ENCODE results near the gene SFT2D3. TPM values are rescaled to one million over a fixed set of nuclear protein-coding genes. Genes with fewer than 3 reads are reported as not detected.
"Not testable (repeated sequence)": the region's sequence is repeated elsewhere in the genome, so short reads cannot be mapped to it uniquely, and the experiment has no call there.

Gene SFT2D3
- total RNA-seq, 1 experiment from 2014 or later = 8.7 TPM

DNA sequence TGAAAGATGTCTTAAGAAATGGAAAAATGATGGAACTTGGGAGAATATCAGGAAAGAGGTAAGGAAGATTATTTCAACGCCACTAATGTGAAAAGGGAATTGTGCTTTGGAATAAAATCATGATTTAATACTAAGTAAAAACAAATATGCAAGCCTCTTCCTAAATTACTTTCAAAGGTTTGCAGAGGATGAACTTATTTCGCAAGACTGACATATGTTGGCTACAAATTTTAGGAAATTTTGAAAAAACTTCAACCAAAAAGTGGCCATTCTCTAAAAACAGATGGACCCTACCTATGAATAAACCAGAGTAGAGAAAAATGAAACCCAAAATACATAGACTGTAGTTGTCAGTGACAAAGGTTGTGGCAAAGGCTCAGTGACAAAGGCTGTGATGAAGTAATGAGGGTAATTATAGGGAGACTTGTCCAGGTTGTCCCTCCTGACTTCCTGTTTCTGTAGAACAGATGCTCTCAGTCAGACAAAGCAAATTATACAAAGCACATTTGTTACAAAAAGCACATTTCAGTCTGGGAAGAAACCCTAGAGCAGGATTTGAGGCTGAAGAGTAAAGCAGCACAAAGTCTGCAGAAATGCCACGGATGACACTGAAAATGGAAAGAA lies 39.5 kb downstream of the SFT2D3 start:
- H3K4me3 ChIP-seq = no peak overlapping the region
- no peaks in the 10 kb centered on the region for H3K27me3 ChIP-seq
- DNase-seq = no peak
- no peaks in the 10 kb centered on the region for H3K9me3 ChIP-seq
- peaks cover 43% of the 10 kb centered on the region for H3K36me3 ChIP-seq

- Histone ChIP-seq H3K4me3 (no peak overlapping the region), H3K9me3 (no peaks in the 10 kb centered on the region), H3K27me3 (no peaks in the 10 kb centered on the region), H3K36me3 (peaks cover 37% of the 10 kb centered on the region)
- DNase-seq = no peak
These were observed 42.3 kb downstream of the SFT2D3 start for GRCh38 chr2:127743477-127744026.

DNA sequence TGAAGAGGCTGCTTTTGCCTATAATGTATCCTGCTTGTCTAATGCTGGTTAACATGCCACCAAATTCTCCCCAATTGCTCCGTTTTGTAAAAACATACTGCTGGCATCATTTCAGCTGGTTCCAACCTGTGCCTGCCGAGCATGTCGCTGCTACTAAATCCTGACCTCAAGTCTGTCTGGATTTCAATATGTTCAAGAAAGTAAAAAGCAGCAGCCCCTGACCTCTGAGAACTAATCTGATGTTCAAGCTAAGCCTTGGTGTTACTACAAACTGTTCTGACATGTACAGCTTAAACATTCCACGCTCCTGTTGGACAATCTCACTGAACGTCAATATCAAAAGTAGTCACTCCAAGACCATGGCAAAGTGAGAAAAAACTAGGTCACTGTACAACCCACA lies 46.3 kb downstream of the SFT2D3 start:
- DNase-seq = no peak
- no peak overlapping the region for H3K4me3 ChIP-seq
- H3K27me3 ChIP-seq = no peaks in the 10 kb centered on the region
- H3K9me3 ChIP-seq = no peaks in the 10 kb centered on the region
- H3K36me3 ChIP-seq = peaks cover 34% of the 10 kb centered on the region

DNA sequence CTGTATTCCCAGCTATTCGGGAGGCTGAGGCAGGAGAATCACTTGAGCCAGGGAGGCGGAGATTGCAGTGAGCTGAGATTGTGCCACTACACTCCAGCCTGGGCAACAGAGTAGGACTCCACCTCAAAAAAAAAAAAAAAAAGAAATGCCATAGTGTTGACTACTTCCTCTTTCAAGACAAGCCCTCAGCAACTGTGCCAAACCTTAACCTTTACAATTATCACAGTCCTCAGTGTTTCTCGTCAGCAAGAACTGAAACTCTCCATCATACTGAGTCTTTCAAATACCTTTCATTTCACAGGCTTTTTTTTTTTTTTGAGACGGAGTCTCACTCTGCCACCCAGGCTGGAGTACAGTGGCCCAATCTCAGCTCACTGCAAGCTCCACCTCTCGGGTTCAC lies 48.2 kb downstream of the SFT2D3 start:
- not testable (repeated sequence) for H3K9me3 ChIP-seq, H3K4me3 ChIP-seq, H3K27me3 ChIP-seq
- peak; percentile 6 for DNase-seq
- H3K36me3 ChIP-seq = peaks cover 34% of the 10 kb centered on the region

DNA sequence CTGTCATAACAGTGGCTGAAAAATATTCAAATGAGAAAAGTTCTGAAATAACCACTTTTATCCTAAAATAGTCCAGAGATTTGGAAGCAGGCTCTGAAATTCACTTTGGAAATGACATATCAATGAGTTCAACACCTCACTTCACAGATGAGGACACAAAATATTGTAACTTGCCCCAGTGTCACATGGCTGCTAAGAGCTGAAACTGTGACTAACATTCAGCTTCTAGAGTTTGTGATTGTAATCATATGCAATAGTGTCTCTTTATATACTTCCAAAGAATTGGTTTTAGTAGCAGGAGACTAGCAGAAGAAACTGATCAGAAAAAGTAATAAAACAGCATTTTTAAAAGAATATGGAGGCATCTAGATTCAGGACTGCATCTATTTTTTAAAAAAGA lies 52.1 kb downstream of the SFT2D3 start:
- DNase-seq = no peak
- peaks cover 23% of the 10 kb centered on the region for H3K36me3 ChIP-seq
- H3K4me3 ChIP-seq = no peak overlapping the region
- H3K27me3 ChIP-seq = no peaks in the 10 kb centered on the region
- no peaks in the 10 kb centered on the region for H3K9me3 ChIP-seq

- no peak overlapping the region for H3K4me3 ChIP-seq
- H3K36me3 ChIP-seq = peaks cover 23% of the 10 kb centered on the region
- no peaks in the 10 kb centered on the region for H3K27me3 ChIP-seq
- H3K9me3 ChIP-seq = no peaks in the 10 kb centered on the region
- no peak for DNase-seq
These were observed 52.9 kb downstream of the SFT2D3 start for GRCh38 chr2:127754186-127754585.

Other genes with a start within 250 kb of the SFT2D3 start
- gene IWS1, start 175.0 kb upstream of the SFT2D3 start, total RNA-seq (2014; rRNA removed; shearing (Covaris generic); ENCODE audit: low replicate concordance) = 26.2 and 29.0 TPM in 2 replicates
- 0.89 TPM in 1 of 2 replicates, not detected in the other for gene MYO7B, start 165.8 kb upstream of the SFT2D3 start, total RNA-seq (2014; rRNA removed; shearing (Covaris generic); ENCODE audit: low replicate concordance)
- gene GPR17, start 55.3 kb upstream of the SFT2D3 start, total RNA-seq (2014; rRNA removed; shearing (Covaris generic); ENCODE audit: low replicate concordance) = not detected in 2 replicates
- gene LIMS2, start 26.0 kb upstream of the SFT2D3 start, total RNA-seq (2014; rRNA removed; shearing (Covaris generic); ENCODE audit: low replicate concordance) = 0.53 and 2.3 TPM in 2 replicates
- gene WDR33, start 109.7 kb downstream of the SFT2D3 start, total RNA-seq (2014; rRNA removed; shearing (Covaris generic); ENCODE audit: low replicate concordance) = 21.9 and 40.5 TPM in 2 replicates
- 33.7 and 39.4 TPM in 2 replicates for gene POLR2D, start 156.7 kb downstream of the SFT2D3 start, total RNA-seq (2014; rRNA removed; shearing (Covaris generic); ENCODE audit: low replicate concordance)
- gene AMMECR1L, start 184.5 kb downstream of the SFT2D3 start, total RNA-seq (2014; rRNA removed; shearing (Covaris generic); ENCODE audit: low replicate concordance) = 12.9 and 17.2 TPM in 2 replicates